WTC11 (cell line): ENCODE results near the gene PDXP. TPM values are rescaled to one million over a fixed set of nuclear protein-coding genes. Genes with fewer than 3 reads are reported as not detected.
A peak's percentile ranks its signal among the peaks of the same experiment; 100 is the strongest.

Experiments used
- ATAC-seq: fragments of 200-7000 bp; cut with Tn5 transposase; 2 replicates; pipeline ENCODE4 v1.10.0; 2021; ENCODE audit warnings: mild to moderate bottlenecking, moderate library complexity
- CTCF ChIA-PET: fragments of 300-600 bp; sonication (Branson Sonifier 250); formaldehyde crosslinking; loops from one replicate; lab custom pipeline; 2021; ENCODE audit warnings: antibody characterized with exemption; lab: Charles Lee
- POLR2A ChIA-PET: fragments of 350-600 bp; sonication (Branson Sonifier 250); formaldehyde crosslinking; loops from one replicate; lab custom pipeline; 2021; ENCODE audit warnings: antibody characterized with exemption; lab: Charles Lee
- DNase-seq: peaks from one replicate; pipeline ENCODE4 v3.0.0; 2021; ENCODE audit warnings: low spot score
- H3K27ac Mint-ChIP-seq: 2 replicates; pipeline ENCODE4 v1.8.0; 2021; ENCODE audit warnings: mixed read lengths
- H3K27me3 Mint-ChIP-seq: 2 replicates; pipeline ENCODE4 v1.8.0; 2021; ENCODE audit warnings: low read depth, mild to moderate bottlenecking, moderate library complexity, mixed read lengths
- H3K36me3 Mint-ChIP-seq: 2 replicates; pipeline ENCODE4 v1.8.0; 2021; ENCODE audit warnings: mixed read lengths
- H3K4me1 Mint-ChIP-seq: 2 replicates; pipeline ENCODE4 v1.8.0; 2022; ENCODE audit warnings: mixed read lengths
- H3K4me3 Mint-ChIP-seq: 2 replicates; pipeline ENCODE4 v1.8.0; 2021; ENCODE audit warnings: mild to moderate bottlenecking, moderate library complexity, mixed read lengths
- H3K9me3 Mint-ChIP-seq: 2 replicates; pipeline ENCODE4 v1.8.0; 2021; ENCODE audit warnings: mixed read lengths
- CBFB ChIP-seq: sonication (generic); formaldehyde crosslinking; IDR thresholded peaks from 2 replicates; pipeline ENCODE4 v1.8.1; 2022; ENCODE audit warnings: mild to moderate bottlenecking, low read depth, missing genetic modification reagents
- CDX4 ChIP-seq: fragments of 250-450 bp; sonication (Bioruptor Pico); IDR thresholded peaks from 2 replicates; pipeline ENCODE4 v1.9.0; 2021; ENCODE audit warnings: moderate library complexity, mild to moderate bottlenecking, inconsistent platforms, borderline replicate concordance
- CTCF ChIP-seq: fragments of 200-600 bp; IDR thresholded peaks from 2 replicates; pipeline ENCODE4 v1.8.0; 2022; ENCODE audit warnings: antibody characterized with exemption
- ELF4 ChIP-seq: sonication (generic); formaldehyde crosslinking; IDR thresholded peaks from 2 replicates; pipeline ENCODE4 v1.8.1; 2022; ENCODE audit warnings: low read depth, mild to moderate bottlenecking, moderate library complexity, missing genetic modification reagents
- ETV6 ChIP-seq: sonication (generic); formaldehyde crosslinking; IDR thresholded peaks from 2 replicates; pipeline ENCODE4 v1.8.1; 2022; ENCODE audit warnings: mild to moderate bottlenecking, missing genetic modification reagents
- FOXP1 ChIP-seq: sonication (generic); formaldehyde crosslinking; IDR thresholded peaks from 2 replicates; pipeline ENCODE4 v1.8.0; 2022; ENCODE audit warnings: missing genetic modification reagents, mild to moderate bottlenecking, moderate library complexity, borderline replicate concordance
- FOXP4 ChIP-seq: sonication (generic); formaldehyde crosslinking; IDR thresholded peaks from 2 replicates; pipeline ENCODE4 v1.8.0; 2022; ENCODE audit warnings: mild to moderate bottlenecking, missing genetic modification reagents
- IRF1 ChIP-seq: sonication (generic); formaldehyde crosslinking; IDR thresholded peaks from 2 replicates; pipeline ENCODE4 v1.8.0; 2023; ENCODE audit warnings: missing genetic modification reagents
- IRF2 ChIP-seq: sonication (generic); formaldehyde crosslinking; IDR thresholded peaks from 2 replicates; pipeline ENCODE4 v1.8.0; 2022; ENCODE audit warnings: low read depth, missing genetic modification reagents, borderline replicate concordance
- JAZF1 ChIP-seq: fragments of 250-450 bp; sonication (Bioruptor Pico); IDR thresholded peaks from 2 replicates; pipeline ENCODE4 v1.9.0; 2021; ENCODE audit warnings: moderate library complexity, mild to moderate bottlenecking, inconsistent platforms
- MAX ChIP-seq: sonication (generic); formaldehyde crosslinking; IDR thresholded peaks from 2 replicates; pipeline ENCODE4 v1.8.0; 2022; ENCODE audit warnings: mild to moderate bottlenecking, missing genetic modification reagents
- MXD4 ChIP-seq: fragments of 250-450 bp; sonication (Bioruptor Pico); IDR thresholded peaks from 2 replicates; pipeline ENCODE4 v1.8.0; 2021; ENCODE audit warnings: mild to moderate bottlenecking, moderate library complexity, borderline replicate concordance
- NFATC4 ChIP-seq: fragments of 250-450 bp; sonication (Bioruptor Pico); IDR thresholded peaks from 2 replicates; pipeline ENCODE4 v1.9.0; 2021; ENCODE audit warnings: mild to moderate bottlenecking
- PREB ChIP-seq: sonication (generic); formaldehyde crosslinking; IDR thresholded peaks from 2 replicates; pipeline ENCODE4 v1.8.1; 2022; ENCODE audit warnings: mild to moderate bottlenecking, missing genetic modification reagents, moderate library complexity, borderline replicate concordance
- PRRX2 ChIP-seq: fragments of 250-450 bp; sonication (Bioruptor Pico); IDR thresholded peaks from 2 replicates; pipeline ENCODE4 v1.8.0; 2021; ENCODE audit warnings: mild to moderate bottlenecking
- SOX15 ChIP-seq: fragments of 250-450 bp; sonication (Bioruptor Pico); IDR thresholded peaks from 2 replicates; pipeline ENCODE4 v1.9.0; 2021; ENCODE audit warnings: mild to moderate bottlenecking
- TCF7 ChIP-seq: sonication (generic); formaldehyde crosslinking; IDR thresholded peaks from 2 replicates; pipeline ENCODE4 v1.8.0; 2022; ENCODE audit warnings: mild to moderate bottlenecking, low read depth, missing genetic modification reagents, moderate library complexity
- ZBTB21 ChIP-seq: sonication (generic); formaldehyde crosslinking; IDR thresholded peaks from 2 replicates; pipeline ENCODE4 v1.8.1; 2023; ENCODE audit warnings: mild to moderate bottlenecking, missing genetic modification reagents, borderline replicate concordance
- ZNF121 ChIP-seq: sonication (generic); formaldehyde crosslinking; IDR thresholded peaks from 2 replicates; pipeline ENCODE4 v1.8.0; 2023; ENCODE audit warnings: missing genetic modification reagents
- ZNF138 ChIP-seq: sonication (generic); formaldehyde crosslinking; conservative IDR thresholded peaks from 2 replicates; pipeline ENCODE4 v1.8.1; 2022; ENCODE audit warnings: mild to moderate bottlenecking, moderate library complexity, missing genetic modification reagents
- ZNF219 ChIP-seq: sonication (generic); formaldehyde crosslinking; IDR thresholded peaks from 2 replicates; pipeline ENCODE4 v1.8.0; 2023; ENCODE audit warnings: missing genetic modification reagents, mild to moderate bottlenecking, borderline replicate concordance
- ZNF281 ChIP-seq: sonication (generic); formaldehyde crosslinking; IDR thresholded peaks from 2 replicates; pipeline ENCODE4 v1.8.0; 2023; ENCODE audit warnings: mild to moderate bottlenecking, missing genetic modification reagents
- total RNA-seq: library from RNA; stranded (reverse); gene quantifications from 3 replicates; pipeline ENCODE4 v1.2.3, GENCODE V29; 2021

Gene PDXP
- total RNA-seq, 1 experiment from 2014 or later: 36.1 TPM

- Mint-ChIP-seq H3K4me3 (no peak overlapping the region), H3K4me1 (peaks cover 14% of the 10 kb centered on the region), H3K27me3 (no peaks in the 10 kb centered on the region), H3K9me3 (no peaks in the 10 kb centered on the region), H3K36me3 (peaks cover 9% of the 10 kb centered on the region)
- POLR2A ChIA-PET: interaction anchor here (0.6 kb wide), 1 partner anchor 55 kb away, joined by 7 read pairs; no protein-coding TSS in a partner anchor
- DNase-seq: no peak
- CTCF ChIA-PET: interaction anchor here (0.5 to 5.4 kb wide), 9 partner anchors 10 to 166 kb away, joined by 3 to 161 read pairs (median 29); partner anchors contain the start of genes GCAT, GGA1, LGALS1 and NOL12
- TF ChIP-seq NFATC4: no peak
- no peak for TF ChIP-seq SOX15 (CRISPR knock-in tag)
- no peak for TF ChIP-seq CDX4 (CRISPR knock-in tag)
- TF ChIP-seq, all 79 proteins: peak for 0
- no peak overlapping the region for H3K27ac Mint-ChIP-seq
- no peak for ATAC-seq
Observed at GRCh38 chr22:37641561-37641949, 17.0 kb upstream of the PDXP start.

GRCh38 chr22:37643225-37643847 is 15.2 kb upstream of the PDXP start:
- ChIA-PET CTCF (interaction anchor here (0.5 to 5.4 kb wide), 70 partner anchors 9 to 398 kb away, joined by 3 to 161 read pairs (median 5); partner anchors contain the start of genes C22orf23, GALR3, GCAT and GGA1), POLR2A (interaction anchor here (0.5 to 1.7 kb wide), 7 partner anchors 10 to 135 kb away, joined by 3 to 6 read pairs (median 4); partner anchors contain the start of gene PDXP)
- H3K27me3 Mint-ChIP-seq: no peaks in the 10 kb centered on the region
- no peaks in the 10 kb centered on the region for H3K9me3 Mint-ChIP-seq
- no peak overlapping the region for H3K4me3 Mint-ChIP-seq
- H3K36me3 Mint-ChIP-seq: peaks cover 9% of the 10 kb centered on the region
- H3K27ac Mint-ChIP-seq: peak overlapping the region; percentile 85
- peak; percentile 93 for DNase-seq
- H3K4me1 Mint-ChIP-seq: peaks cover 13% of the 10 kb centered on the region
- ATAC-seq: peak; percentile 77
- TF ChIP-seq PRRX2 (CRISPR knock-in tag): no peak
- TF ChIP-seq ZNF121 (CRISPR knock-in tag): 0 out of 2 replicates have a peak, but pooled peaks have one; percentile 49
- TF ChIP-seq ZNF281 (CRISPR knock-in tag): no peak
- TF ChIP-seq IRF2 (CRISPR knock-in tag): no peak
- no peak for TF ChIP-seq CBFB (CRISPR knock-in tag)
- no peak for TF ChIP-seq TCF7 (CRISPR knock-in tag)
- no peak for TF ChIP-seq ZNF138 (CRISPR knock-in tag)
- TF ChIP-seq ELF4 (CRISPR knock-in tag): no peak
- TF ChIP-seq JAZF1 (CRISPR knock-in tag): no peak
- TF ChIP-seq CTCF: peak; percentile 86
- no peak for TF ChIP-seq MXD4 (CRISPR knock-in tag)
- TF ChIP-seq FOXP4 (CRISPR knock-in tag): no peak
- no peak for TF ChIP-seq ETV6 (CRISPR knock-in tag)
- no peak for TF ChIP-seq ZNF219
- TF ChIP-seq FOXP1 (CRISPR knock-in tag): no peak
- TF ChIP-seq IRF1 (CRISPR knock-in tag): no peak
- TF ChIP-seq PREB (CRISPR knock-in tag): no peak
- TF ChIP-seq MAX (CRISPR knock-in tag): peak; percentile 20; the same call in 1 of the 2 replicates
- TF ChIP-seq ZBTB21: no peak
